ENCODE data around the gene HNRNPU.

The HNRNPU gene

DNA sequence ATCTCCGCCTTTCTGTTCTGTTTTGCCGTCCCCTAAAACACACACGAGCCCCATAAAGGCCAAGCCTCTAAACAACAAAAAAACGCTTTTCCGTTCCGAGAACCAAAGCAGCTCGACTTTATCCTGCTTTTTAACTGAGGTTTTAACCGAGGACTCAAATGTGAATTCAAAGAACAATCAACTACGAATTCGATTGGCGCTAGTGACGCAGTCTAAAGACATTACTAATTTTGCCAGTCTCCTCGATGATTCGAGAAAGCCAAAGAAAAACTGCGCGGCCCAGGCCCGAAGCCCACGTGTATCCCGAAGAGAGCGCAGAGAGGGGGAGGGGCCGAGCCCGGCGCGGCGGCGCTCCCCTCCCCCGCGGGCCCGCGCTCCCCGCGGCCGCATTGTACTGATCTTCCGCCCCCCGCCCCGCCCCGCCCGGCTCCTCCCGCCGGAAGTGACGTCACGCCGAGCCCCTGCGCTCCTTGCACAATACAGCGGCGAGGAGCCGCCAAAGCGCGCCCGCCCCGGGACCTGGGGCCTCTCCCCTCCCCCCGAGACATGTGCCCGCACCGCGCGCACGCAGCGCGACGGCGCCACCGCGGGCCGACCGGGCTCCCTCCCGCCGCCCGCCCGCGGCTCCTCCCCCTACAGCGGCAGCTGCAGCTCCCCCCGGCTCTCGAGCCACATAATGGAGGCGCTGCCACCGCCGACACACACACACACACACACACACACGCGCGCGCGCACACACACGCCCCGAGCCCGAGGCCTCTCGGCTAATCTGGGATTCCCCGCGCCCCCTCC is 1.4 kb downstream of the HNRNPU start:
- peak; percentile 96 for DNase-seq

DNA sequence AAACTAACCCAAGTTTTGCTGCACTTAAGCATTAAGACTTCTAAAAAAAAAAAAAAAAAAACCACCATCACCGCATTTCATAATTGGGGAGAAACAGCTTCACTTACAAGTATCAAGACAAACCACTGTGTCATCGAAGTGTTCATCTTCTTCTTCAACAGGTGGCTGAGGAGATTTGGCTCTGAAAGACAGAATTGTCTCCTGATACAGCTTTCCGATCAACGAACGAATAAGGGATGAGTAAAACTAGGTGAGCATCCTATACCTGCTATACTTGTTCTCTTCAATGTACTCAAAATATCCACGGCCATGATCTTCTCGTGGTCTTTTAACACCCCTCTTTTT is 2.0 kb downstream of the HNRNPU start:
- DNase-seq, result no peak

DNA sequence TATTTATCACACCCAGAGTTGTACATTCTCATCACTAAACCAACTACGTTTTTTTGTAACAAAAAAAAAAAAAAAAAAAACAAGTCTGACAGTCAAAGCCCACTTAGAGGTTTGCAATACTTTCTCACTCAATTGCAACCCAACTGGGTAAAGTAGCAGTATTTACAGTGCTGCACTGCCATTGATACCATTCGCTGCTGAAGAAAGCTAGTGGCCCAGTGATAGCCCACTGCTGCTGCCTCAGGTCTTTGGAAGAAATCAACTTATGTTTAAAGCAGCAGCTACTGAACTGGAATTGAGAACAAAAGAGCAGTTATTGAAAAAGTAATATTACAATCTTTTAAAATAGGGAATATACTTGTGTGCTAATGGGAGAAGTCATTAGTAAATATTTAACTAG is 2.7 kb downstream of the HNRNPU start:
- no peak for DNase-seq

DNA sequence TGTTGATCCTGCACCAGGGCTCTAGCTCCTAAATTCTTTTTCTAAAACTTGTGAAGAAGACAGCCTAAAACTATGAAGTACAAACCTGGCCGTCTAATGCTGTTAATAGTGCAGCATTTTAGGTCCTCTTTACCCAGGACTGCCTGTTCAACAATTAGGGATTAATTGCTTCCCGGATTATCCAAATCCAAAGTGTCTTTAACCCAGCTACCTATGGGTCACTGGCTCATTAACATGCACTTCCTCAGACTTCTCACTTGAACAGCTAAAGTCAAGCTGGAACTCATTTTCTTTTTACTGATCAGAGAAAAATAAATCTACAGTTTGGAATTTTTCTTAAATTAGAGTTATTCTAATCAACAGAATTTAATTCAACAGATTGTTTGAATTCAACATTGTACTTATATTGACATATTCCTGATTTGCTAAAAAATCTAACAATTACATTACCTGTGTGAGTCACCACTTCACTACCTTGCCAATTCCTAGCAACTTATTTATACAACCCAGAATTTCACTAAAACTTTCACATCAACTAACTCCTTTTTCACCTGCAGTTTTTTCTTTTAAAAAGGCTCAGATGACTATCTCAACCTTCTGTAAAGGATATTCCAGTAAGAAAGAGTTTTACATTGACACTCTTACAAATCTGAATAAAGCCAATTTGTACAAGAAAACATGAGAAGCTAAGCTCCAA is 3.3 kb downstream of the HNRNPU start:
- DNase-seq, result no peak

DNA sequence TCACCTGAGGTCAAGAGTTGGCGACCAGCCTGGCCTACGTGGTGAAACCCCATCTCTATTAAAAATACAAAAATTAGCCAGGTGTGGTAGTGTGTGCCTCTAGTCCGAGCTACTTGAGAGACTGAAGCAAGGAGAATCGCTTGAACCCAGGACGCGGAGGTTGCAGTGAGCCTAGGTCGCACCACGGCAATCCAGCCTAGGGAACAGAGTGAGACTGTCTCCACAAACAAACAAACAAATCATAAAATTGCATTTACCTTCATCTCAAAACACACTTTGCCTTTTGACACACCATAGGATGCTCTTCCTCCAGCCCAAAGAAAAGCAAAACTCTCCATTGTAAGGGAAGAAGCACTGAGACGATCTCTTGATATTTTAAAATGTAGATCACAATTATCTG is 4.3 kb downstream of the HNRNPU start:
- no peak for DNase-seq

DNA sequence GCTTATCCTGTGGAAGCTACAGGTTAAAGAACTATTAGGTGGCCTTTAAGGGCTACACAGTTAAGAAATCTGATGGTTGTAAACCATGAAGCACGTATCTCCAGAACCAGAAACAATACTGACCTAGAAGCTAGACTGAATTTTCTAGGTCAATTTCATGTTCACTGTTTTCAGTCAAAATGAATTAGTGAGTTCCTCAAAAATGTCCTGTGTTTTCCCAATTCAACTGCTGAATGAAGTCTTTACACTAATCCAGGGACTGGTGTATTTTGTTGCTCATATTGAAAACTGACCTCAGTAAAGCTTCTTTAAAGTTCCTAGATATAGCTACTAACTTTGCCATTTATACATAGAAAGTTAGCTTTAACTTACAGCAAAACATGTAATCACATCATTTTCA is 6.0 kb downstream of the HNRNPU start:
- no peak for DNase-seq

DNA sequence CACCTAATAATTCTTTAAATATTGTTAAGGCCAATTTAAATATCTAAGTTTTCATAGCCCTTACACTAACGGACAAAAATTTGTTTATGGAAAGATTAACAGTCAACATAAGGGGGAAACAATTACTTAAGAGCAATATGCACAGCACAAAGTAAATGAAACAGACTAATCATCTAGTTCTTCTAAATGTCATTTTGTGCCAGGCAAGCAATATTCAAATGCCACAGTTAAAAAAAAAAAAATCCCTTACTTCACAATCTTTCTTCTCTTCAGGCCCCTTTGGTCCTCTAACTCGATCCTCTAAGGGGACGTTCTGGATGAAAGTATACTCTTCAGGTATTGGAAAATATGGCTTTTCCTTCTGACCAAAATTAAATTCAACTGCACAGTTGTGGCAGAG is 6.6 kb downstream of the HNRNPU start:
- no peak for DNase-seq

DNA sequence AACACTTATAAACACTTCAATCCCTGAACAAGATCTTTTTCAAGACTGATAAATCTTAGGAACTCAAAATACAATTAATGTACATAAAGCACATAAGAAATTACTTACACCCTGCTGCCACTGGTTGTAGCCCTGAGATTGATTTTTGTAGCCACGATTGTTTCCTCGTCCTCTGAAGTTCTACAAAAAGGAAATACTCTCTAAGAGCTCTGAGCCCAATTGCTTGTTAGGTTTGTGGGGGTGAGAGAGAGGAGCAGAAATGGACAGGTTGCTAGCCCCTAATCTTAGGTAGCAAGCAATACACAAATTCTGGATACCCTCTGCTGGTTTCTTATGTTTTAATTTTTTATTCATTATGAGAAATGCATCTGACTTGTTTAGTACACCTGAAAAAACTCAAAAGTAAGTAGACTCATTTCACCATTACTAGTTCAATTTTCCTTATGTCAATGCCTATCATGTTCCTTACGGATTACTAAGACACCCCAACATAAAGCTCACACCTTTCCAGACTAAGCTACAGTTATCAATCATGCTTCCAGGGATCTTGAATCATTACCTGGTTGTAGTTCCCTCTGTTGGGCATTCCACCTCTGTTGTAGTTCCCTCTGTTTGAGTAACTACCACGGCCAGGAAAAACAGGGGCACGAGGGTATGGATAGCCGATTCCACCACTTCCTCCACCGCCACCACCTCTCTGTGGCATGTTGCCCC is 9.3 kb downstream of the HNRNPU start:
- no peak for DNase-seq

DNA sequence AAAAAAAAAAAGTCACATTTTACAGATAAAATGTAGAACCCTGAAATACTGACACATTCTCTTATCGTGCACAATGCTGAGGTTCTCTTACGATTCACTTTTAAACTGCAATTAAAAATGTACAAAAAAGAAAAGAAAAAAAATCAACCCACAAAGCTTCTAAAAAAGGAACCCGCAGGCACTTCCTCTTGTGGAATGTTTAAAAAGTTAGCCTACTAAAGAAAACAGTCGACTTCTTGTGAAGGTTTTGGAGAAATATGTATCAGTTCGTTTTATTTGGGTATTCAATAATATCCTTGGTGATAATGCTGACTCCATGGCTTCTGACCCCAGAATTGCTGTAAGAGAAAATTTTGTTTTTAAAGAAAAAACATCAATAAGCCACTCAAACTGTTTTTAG is 10.2 kb downstream of the HNRNPU start:
- DNase-seq, result no peak

DNA sequence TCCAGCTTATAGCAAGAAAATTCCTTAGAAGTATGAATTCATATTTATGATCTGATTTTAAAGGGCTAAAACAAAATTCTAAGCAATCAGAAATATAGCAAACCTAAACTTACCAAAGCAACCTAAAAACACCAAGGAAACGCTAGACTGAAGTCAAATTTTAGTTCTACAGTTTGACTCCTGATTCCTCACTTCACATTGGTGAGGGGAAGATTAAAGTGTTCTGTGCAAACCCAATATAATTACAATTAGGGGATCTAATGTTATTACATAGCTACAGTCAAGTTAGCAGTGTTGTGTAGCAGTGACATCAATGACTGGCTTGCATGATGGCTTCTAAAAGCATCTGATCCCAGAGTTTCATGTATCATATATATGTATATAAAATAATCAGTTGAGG is 11.6 kb downstream of the HNRNPU start:
- DNase-seq, result no peak

DNA sequence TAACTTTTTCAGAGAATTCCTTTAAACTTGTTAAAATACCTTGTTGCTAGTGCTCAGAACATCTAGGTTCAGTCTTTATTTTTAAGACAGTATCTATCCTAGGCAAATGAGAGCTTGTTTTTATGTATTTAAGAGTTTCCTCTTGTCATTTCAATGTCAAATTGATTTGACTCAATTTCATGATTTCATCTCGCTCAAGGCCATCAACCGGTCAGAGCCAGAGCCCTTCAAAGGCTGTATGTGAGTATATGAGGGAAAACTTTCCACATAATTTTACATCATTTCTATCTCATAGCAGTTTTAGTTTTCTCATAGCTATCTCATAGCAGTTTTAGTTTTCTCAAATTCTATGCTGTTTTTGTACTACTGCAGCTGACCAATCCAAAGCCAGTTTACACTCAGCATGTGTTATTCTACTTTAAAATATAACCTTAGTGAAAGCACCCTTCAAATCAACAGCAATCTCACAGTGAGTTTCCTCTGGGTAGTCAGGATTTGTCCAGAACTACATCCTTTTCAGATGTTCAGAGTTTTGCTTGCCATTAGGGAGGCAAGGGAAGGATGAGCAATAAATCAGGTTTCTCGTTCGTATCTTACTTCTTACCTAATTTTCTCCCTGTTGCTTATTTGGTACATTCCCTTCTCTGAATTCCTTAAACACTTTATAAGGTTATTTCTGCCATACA is 12.7 kb downstream of the HNRNPU start:
- DNase-seq, result no peak

DNA sequence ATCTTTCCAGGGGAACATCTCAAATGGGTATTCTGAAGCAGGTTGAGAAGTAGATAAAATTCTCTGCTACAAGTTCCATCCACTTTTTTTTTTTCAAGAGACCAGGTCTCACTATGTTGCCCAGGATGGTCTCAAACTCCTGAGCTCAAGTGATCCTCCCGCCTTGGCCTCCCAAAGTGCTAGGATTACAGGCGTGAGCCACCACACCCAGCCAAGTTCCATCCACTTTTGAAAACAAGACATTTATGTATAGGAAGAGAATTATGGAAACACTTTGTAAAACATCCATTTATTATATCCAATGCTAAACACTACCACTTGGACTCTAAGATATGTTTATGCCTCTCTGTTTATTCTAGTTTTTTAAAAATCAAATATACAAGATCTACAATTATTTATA is 13.4 kb downstream of the HNRNPU start:
- no peak for DNase-seq

DNA sequence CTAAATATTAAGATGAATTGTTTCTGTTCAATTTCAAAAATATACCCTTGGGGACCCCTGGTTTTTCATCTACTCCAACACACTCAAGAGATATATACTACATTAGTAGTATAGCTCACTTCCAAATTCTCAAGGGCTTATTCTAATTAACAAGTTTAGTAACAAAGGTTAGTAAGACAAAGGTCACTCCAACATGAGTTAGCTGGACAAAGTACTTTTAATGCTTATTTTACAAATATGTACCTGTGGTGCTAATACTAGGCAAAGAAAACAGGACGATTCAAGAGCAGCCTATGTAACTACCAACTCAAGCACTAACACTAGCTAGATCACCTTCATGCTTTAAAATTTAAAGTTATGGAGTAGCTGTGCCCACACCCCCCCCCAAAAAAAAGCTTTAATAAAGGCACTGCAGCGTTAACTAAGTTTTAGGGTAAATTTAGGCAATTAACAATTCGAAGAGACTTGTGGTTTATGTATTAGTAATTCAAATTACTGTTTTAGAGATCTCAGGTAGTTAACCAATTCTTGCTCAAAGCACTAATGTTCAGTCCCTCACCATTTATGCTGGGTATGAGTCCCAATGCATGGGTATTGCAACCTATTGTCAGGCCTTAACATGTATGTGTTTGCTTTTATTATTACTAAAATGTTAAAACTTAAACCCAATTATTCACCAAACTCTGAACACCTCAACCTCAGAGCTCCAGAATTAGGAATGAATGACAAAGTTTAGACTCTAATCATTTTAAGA is 14.1 kb downstream of the HNRNPU start:
- DNase-seq, result no peak

DNA sequence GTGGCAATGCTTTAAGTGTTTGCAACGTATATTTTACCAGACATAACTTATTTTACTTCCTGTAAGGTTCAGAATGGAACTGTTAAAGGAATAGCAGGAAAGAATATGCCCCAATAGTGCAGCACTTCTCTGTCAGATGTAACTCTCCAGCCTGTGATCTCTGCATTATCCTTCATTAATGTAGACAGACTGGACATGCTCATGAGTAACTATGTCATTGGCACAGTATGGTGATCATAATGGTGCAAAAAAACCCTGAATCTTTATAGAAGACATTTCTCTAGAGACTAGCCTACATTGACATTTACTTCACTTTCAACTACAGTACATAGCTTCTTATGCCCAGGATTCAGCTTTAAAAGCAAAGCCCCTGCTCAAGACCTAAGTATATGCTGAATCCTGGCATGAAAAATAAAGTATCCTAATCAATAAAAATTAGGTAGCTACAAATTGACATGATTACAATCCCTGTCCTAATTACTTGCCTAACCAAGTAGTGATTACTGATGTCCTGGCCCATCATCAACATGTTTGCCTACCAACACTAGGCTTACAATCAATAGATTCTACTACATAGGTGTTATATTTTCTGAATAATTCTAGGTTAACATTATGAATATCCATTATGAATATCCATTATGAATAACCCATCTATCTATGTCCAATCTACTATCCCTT is 15.0 kb downstream of the HNRNPU start:
- DNase-seq, result no peak

DNA sequence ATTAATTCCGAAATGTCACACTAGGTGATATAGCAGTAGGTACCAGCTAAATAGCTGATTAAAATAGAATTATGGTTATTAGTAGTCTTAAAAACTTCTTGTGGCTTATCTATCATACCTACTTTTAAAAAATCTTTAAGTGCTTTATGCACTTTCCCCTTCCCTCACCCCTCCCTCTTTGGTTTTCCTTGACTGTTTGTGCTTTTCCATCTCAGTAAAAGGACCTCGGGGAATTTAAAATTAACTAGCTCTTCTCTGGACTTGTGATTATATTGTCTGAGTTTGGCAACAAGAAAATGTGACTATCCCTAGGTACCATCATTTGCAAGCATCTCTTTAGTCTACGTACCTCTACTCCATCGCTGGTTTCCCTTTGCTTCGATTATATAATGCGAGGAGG is 17.7 kb downstream of the HNRNPU start:
- DNase-seq, result no peak

DNA sequence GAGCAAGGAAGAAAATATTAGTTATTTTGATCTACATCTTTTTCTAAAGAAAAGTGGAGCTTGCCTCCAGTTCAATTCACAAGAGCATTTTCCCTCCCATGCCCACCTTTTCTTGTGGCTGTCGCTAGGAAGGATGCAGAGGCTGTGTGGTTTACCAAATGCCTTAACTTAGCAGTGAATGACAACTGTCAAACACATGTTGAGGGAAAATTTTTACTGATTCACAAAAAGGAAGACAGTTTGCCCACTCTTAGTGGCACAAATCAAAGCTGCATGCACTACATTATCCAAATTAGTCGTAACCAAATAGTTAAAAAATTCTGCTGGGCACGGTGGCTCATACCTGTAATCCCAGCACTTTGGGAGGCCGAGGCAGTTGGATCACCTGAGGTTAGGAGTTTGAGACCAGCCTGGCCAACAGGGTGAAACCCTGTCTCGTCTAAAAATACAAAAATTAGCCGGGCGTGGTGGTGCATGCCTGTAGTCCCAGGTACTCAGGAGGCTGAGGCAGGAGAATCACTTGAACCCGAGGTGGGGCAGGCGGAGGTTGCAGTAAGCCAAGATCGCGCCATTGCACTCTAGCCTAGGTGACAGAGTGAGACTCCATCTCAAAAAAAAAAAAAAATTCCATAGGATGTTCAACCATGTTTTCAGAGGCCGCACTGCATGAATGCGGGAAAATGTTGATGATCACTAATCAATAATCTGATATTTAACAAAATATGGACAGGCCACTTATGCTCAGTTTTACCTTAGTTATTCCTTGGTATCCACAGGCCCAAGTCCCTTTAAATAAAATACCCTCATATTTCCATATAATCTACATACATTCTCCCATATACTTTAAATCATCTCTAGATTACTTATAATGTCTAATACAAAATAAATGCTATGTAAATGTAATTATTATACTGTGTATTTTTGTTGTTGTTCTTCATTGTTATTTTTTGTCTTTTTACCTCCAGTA is 19.9 kb downstream of the HNRNPU start:
- DNase-seq, result no peak

DNA sequence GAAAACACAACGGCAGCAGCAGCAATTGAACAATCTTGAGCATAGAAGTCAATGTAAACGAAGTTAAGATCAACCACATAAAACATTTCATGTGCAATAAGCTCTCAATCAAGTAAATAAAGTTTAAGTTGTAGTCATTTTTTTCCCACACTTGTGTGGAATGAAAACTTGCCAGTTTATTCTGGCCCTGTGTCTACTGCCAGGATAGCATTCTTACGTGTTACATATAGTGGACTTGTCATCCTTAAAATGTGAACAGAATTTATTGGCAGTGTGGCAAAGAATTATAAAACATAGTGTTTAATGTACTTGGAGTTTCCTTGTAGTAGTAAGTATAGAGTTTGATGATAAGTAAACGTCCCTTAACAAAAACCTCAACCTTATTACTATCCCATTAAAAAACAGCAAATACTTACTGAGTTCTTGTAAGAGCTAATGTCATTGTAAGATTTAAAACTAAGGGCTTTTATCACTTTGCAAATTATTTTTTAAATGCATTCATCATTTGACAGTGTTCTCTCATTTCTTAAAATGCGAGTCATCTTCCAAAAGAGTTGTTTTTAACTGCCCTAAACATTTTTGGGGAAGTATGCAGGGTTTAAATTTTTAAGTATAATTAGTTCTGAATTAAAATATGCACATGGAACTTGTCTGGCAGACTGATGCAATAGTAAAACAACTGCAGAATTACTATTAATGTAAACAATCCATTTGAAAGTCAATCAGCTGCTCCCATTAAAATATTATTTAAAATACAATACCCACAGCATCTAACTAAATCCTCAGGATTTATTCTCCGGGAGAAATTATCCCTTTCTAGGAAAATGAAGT is 21.0 kb downstream of the HNRNPU start:
- DNase-seq, result no peak

DNA sequence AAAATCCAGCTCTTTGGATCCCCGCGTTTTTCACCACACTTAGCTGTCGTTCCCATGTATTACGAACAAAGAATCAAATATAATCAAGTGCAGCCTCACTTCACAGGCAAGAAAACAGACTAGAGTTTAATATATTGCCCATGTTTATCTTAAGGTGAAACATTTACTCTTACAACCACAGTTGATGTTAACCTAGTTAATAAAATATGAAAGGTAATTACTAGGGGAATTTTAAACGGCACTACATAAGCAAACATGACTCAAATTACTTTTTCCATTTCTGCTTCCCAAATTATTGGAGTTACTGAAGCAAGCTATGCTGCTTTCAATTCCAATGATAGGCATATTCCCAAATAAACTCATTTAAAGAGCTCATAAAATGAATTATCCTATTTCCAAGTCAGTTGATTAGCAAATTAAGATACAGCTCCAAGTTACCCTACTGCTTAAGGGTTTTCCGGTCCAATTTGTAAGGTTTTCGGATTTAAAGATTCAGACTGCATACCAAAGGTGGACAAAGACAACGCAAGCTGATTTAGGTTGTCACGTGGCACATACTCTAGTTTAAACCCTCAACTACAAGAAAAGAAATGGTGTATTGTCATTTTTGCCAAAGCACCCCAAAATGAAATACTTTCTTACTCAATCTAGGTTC is 22.9 kb downstream of the HNRNPU start:
- DNase-seq, result no peak

DNA sequence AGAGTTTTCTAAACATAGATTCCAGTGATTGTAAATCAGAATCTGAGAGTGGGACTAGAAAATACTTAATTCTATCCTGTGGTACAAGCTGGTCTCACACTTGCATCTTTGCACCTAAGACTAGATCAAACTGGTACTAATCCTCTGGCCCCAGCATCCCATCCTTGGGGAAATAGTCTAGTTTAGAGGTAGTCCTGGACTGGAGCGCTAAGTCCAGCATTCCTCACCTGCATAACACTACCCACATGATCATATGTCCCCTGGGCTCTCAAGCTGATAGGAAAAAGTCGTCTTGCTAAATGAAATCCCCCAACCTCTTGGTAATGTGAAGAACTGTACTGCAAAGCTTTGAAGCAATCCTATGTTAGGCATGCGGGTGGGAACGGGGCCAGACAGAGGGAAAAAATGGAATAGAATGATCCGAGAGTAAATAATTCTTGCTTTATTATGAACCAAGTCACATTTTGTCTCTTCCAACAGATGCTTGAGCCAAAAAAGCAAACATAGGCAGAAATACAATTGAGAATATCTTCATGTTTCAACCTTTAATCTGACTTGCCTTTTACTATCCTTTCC is 24.0 kb downstream of the HNRNPU start:
- DNase-seq, result no peak

Measured in activated CD4-positive, alpha-beta T cell treated with anti-CD3 and anti-CD28 coated beads, Interleukin-2, amount 50 U/mL, for 1 hour (primary cell).